Epithelial cell of proximal tubule (primary cell): Measurements from ENCODE around the gene INPP4A. TPM values are rescaled to one million over a fixed set of nuclear protein-coding genes. Genes with fewer than 3 reads are reported as not detected.

Experiments used
- DNase-seq: peaks from one replicate; pipeline ENCODE4 v3.0.0-alpha.2; 2011; ENCODE audit warnings: low read depth
- H3K4me3 ChIP-seq: 2 replicates; pipeline ENCODE4 v1.5.1; 2011; ENCODE audit warnings: low read depth, mild to moderate bottlenecking, low read length
- CTCF ChIP-seq: conservative IDR thresholded peaks from 2 replicates; pipeline ENCODE4 v1.5.1; 2012; ENCODE audit warnings: low read depth, mild to moderate bottlenecking, low read length
- total RNA-seq: library from RNA; depleted of rRNA; stranded (reverse); fragments of >200 nt; gene quantifications from 2 replicates; pipeline ENCODE4 v1.2.3, GENCODE V29; 2015

The INPP4A gene
- total RNA-seq, 1 donor from 2014 or later: 12.2 TPM

GRCh38 chr2:98614024-98614739 is 169.5 kb downstream of the INPP4A start:
- no peak overlapping the region for H3K4me3 ChIP-seq
- TF ChIP-seq CTCF: no peak
- no peak for DNase-seq

DNA sequence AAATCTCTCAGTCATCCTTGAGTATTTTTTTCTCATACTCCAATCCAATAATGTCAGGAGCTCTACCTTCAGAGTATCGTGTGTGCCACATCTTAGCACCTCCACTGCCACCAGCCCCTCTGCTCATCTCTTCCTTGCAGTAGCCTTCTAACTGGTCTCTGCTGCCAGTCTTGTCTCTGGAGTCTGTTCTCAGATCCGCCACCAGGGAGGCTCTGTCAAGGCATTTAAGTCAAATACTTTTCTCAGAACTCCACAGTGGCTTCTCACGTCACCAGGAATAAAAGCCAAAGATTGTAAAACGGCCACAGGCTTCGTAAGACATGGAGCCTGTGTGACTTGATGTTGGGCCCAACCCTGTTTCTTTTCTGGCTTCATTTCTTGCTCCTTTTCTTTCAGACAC is 170.8 kb downstream of the INPP4A start:
- TF ChIP-seq CTCF: peak; percentile 24
- DNase-seq: no peak

DNA sequence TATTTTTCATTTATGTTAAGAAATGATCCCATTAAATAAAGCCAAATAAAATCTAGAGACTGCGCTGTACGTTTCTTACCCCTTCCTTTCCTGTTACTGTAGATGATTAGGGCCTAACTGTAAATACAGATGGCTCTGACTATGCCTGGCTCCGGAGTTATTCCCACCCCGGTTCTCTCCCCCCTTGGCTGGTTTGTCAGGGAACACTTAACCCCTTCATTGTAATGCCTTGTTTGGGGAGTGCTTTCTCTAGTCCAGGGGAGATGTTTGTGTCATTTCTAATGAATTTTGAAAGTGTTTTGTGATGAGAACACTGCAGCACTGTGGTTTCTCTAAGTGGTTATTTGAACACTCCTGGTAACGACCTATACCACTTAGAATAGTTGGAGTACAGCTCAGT is 172.5 kb downstream of the INPP4A start:
- TF ChIP-seq CTCF: no peak
- no peak overlapping the region for H3K4me3 ChIP-seq

More for the DNA sequence above, 170.8 kb downstream of the INPP4A start:
- no peak overlapping the region for H3K4me3 ChIP-seq

GRCh38 chr2:98623657-98624056 is 179.0 kb downstream of the INPP4A start:
- no peak for DNase-seq
- no peak for TF ChIP-seq CTCF
- H3K4me3 ChIP-seq: no peak overlapping the region

More for the DNA sequence above, 172.5 kb downstream of the INPP4A start:
- no peak for DNase-seq

DNA sequence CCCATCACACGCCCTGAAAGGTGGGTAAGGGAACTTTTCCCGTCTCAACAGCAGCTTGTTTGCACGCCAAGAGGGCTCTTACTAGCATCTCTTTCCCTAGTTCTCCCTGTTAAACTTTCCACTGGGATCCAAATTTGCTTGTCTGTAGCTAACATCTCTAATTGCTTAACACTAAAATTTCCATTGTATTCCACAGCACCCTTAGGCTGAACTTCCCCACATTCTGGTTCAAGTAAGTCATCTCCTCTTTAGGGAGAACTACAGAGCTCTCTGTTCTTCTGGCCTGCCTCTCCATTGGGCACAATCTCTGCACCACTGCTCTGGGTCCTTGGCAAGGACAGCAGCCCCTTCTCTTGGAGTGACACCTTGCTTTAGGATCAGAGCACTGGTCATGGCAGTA is 187.7 kb downstream of the INPP4A start:
- no peak for DNase-seq
- no peak for TF ChIP-seq CTCF
- H3K4me3 ChIP-seq: no peak overlapping the region

DNA sequence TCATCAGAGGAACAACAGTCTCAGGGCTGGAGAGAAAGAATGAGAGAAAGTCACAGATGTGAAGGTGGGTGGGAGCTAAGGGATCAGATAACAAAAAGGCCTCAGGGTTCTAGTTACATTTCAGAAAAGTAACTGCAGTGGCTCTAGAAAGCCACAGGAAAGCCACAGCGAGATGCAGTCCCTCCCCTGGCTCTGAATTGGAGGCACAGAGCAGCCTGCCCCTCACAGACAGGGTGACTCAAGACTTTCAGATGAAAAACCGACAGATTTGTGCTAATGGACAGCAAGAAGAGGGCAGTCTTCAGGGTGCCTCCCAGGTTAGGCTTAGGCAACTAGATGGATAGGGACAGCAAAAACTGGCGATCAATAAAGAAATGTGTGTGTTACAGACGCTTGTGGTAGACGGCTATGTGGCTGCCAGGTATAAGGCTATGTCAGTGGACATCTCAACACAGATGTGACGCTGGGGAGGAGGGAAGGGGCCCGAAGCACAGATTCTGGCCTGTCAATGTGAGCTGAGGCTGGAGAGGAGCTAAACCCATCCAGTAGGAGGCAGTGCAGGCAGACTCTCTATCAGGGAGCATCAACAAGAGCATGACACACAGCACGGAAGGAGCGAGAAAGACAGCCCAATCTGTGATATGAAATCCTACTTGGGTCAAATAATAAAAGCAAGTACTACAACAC is 189.9 kb downstream of the INPP4A start:
- no peak overlapping the region for H3K4me3 ChIP-seq
- no peak for DNase-seq
- TF ChIP-seq CTCF: peak; percentile 51
